ENCODE results near the gene CXCR3. TPM values are rescaled to one million over a fixed set of nuclear protein-coding genes. Genes with fewer than 3 reads are reported as not detected.
"Not testable (repeated sequence)": the region's sequence is repeated elsewhere in the genome, so short reads cannot be mapped to it uniquely, and the experiment has no call there.

The CXCR3 gene
- total RNA-seq, 4 donors from 2014 or later, result 4.4 to 9.2 (median 8.4) TPM; not detected in 1

- TF ChIP-seq CTCF (IDR thresholded peaks at IDR 0.05) (no peak), POLR2A (IDR thresholded peaks at IDR 0.05) (no peak)
- no peaks in the 10 kb centered on the region for H3K9me3 ChIP-seq
- DNase-seq, result no peak
- H3K4me3 ChIP-seq, result no peak overlapping the region
- no peaks in the 10 kb centered on the region for H3K4me1 ChIP-seq
- no peaks in the 10 kb centered on the region for H3K27me3 ChIP-seq
- H3K36me3 ChIP-seq, result peaks cover 0 to 55% (median 0%) of the 10 kb centered on the region in 3 donors
- no peak overlapping the region for H3K27ac ChIP-seq
These were observed 44.7 kb downstream of the CXCR3 start for GRCh38 chrX:71573590-71573989.

GRCh38 chrX:71571390-71571789 lies 46.9 kb downstream of the CXCR3 start:
- H3K27me3 ChIP-seq, H3K4me1 ChIP-seq, DNase-seq, H3K27ac ChIP-seq, H3K4me3 ChIP-seq, H3K9me3 ChIP-seq: not testable (repeated sequence)
- peaks cover 0 to 73% (median 0%) of the 10 kb centered on the region in 3 donors for H3K36me3 ChIP-seq

Other genes starting within 250 kb of the CXCR3 start
- gene OGT, start 85.4 kb downstream of the CXCR3 start, total RNA-seq, result 100 to 1,000 TPM; 118 to 297 (median 183) TPM
- gene GCNA, start 40.1 kb downstream of the CXCR3 start, total RNA-seq, result 10 to 100 TPM in 1 of 4 donors, 1 to 10 TPM in 3; 3.0 to 15.7 (median 4.9) TPM
- gene CXorf49, start 99.8 kb upstream of the CXCR3 start, total RNA-seq, result not detected
- not detected for gene CXorf49B, start 144.8 kb upstream of the CXCR3 start, total RNA-seq

Measured in Peyer's patch (tissue), 4 donors.